RWPE1 (cell line): ENCODE measurements around the gene ME3.

Experiments
- CTCF ChIA-PET: fragments of 350-600 bp; sonication (Branson Sonifier 250); formaldehyde crosslinking; extraction: SDS; loops from one replicate; lab custom pipeline; 2021; lab: Yijun Ruan, JAX
- POLR2A ChIA-PET: fragments of 400-600 bp; formaldehyde crosslinking; extraction: SDS; loops from one replicate; lab custom pipeline; 2020; ENCODE audit warnings: antibody characterized with exemption; ENCODE audit not compliant: low non-redundant PET; lab: Yijun Ruan, JAX
- DNase-seq: peaks from one replicate; pipeline ENCODE4 v3.0.0; 2012; ENCODE audit warnings: low spot score
- H3K27ac ChIP-seq: fragments of 450-650 bp; 2 replicates; pipeline ENCODE4 v1.5.1; 2017
- CTCF ChIP-seq: fragments of 450-650 bp; conservative IDR thresholded peaks from 2 replicates; pipeline ENCODE4 v1.5.1; 2017; ENCODE audit warnings: low read depth, mild to moderate bottlenecking

The ME3 gene

GRCh38 chr11:86514453-86514852 is 158.0 kb downstream of the ME3 start:
- ChIA-PET POLR2A (no interaction called here), CTCF (no interaction called here)
- DNase-seq = no peak
- H3K27ac ChIP-seq = no peak overlapping the region
- no peak for TF ChIP-seq CTCF

DNA sequence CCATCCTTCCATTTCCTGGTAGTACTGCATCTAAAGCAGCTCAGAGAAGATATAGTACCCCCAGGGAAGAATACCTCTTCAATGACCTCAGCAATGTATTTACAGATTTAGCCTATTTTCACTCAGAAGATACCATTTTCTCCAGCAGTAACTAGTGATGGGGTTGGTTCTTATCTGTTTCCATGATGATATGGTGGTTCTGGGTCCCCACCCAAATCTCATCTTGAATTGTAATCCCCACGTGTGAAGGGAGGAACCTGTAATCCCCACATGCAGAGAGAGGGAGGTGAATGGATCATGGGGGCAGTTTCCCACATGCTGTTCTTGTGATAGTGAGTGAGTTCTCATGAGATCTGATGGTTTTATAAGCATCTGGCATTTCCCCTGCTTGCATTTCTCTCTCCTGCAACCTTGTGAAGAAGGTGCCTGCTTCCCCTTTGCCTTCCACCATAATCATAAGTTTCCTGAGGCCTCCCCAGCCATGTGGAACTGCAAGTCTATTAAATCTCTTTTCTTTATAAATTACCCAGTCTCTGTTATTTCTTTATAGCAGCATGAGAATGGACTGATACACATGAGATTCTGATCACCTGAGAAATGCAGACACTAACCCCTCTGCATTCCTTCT is 158.6 kb downstream of the ME3 start:
- POLR2A ChIA-PET = no interaction called here
- TF ChIP-seq CTCF = no peak
- CTCF ChIA-PET = interaction anchor here (0.7 kb wide), 1 partner anchor 462 kb away, joined by 3 read pairs; no protein-coding TSS in a partner anchor
- DNase-seq = no peak
- H3K27ac ChIP-seq = no peak overlapping the region

DNA sequence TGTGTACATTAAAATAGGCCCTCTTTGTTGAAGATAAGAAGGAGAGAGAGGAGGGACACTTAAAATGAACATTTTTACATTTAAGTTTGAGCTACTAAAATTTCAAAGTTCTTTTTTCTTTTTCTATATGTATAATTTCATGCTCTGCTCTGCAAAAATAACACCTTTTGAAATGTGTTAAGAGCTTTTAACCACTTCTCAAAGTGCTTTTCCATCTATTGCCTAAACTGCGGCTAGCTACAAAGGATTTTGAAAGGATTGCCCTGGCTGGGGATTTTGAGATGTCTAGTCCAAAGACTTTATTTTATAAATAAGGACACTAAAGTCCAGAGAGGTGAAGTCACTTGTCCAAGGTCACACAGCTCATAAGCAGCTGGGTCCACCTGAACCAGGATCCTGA is 159.3 kb downstream of the ME3 start:
- TF ChIP-seq CTCF = no peak

GRCh38 chr11:86511086-86511551 is 161.3 kb downstream of the ME3 start:
- peak; percentile 51 for DNase-seq
- no peak for TF ChIP-seq CTCF
- H3K27ac ChIP-seq = no peak overlapping the region
- CTCF ChIA-PET = no interaction called here
- POLR2A ChIA-PET = no interaction called here

More for the DNA sequence above, 159.3 kb downstream of the ME3 start:
- no peak for DNase-seq
- H3K27ac ChIP-seq = no peak overlapping the region
- CTCF ChIA-PET = interaction anchor here (0.7 kb wide), 2 partner anchors 139 to 463 kb away, joined by 3 read pairs; no protein-coding TSS in a partner anchor
- POLR2A ChIA-PET = no interaction called here

GRCh38 chr11:86510674-86511073 is 161.7 kb downstream of the ME3 start:
- no peak overlapping the region for H3K27ac ChIP-seq
- no peak for TF ChIP-seq CTCF
- CTCF ChIA-PET = no interaction called here
- DNase-seq = no peak
- POLR2A ChIA-PET = no interaction called here

DNA sequence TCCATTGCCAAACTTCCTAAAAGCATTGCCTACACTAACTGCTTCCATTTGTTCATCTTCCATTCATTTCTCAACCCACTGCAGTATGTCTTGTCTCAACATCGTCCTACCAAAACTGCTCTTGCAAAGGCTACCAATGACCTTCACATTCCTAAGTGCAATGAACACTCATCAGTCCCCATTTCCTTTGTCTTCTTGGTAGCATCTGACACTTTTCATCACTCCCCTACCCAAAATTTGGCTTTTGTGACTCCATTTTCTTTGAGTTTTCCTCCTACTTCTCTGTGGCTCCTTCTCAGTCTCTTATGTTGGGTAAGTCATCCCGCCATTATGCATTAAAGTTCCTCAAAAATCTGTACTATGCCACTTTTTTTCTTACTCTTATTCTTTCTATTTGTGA is 162.3 kb downstream of the ME3 start:
- DNase-seq = no peak
- no peak for TF ChIP-seq CTCF
- POLR2A ChIA-PET = no interaction called here
- CTCF ChIA-PET = interaction anchor here (0.6 kb wide), 1 partner anchor 435 kb away, joined by 3 read pairs; no protein-coding TSS in a partner anchor
- H3K27ac ChIP-seq = no peak overlapping the region
